ENCODE results near the gene TPCN1. TPM values are rescaled to one million over a fixed set of nuclear protein-coding genes. Genes with fewer than 3 reads are reported as not detected.

Gene TPCN1
- total RNA-seq, 3 donors from 2014 or later = 46.9 to 71.7 (median 59.5) TPM

DNA sequence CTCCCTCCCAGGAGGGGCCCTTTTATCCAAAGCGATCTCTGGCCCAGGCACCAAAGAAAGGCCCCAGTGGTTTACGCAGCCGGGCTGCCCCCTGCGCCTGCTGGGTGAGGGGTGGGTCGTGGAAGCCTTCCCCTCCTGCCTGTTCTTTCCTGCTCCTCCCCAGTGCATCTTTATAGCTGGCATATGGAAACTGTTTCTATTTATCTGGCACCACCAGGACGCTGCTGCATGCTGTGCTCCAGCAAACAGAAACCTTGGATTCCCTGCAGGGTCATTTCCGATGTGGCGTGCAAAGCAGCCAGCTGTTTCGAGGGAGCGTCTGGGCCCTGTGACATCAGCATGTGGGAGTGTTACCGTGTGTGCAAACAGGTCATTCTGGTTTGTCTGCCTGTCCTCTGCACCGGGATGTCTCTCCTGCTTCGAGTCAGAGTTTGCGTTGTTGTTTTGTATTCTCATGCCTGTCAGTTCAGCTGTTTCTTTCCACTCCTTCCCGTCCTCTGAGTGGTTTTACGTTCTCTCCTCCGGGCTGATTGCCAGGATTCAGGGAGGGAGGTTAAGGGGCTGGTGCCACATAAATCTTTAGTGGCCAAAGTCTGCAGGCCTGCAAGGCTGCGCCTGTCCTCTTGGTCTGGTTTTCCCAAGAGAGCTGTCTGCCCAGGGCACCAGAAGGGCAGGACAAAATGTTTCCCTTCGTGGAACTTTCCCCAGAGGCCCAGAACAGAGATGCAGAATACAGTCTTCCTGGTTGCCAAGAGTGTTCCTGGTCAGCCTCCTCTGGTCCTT, 24.6 kb downstream of the TPCN1 start:
- Histone ChIP-seq H3K36me3 (no peaks in the 10 kb centered on the region), H3K27me3 (no peaks in the 10 kb centered on the region), H3K4me3 (peak overlapping the region in 2 of 3 donors; percentile 35 to 54), H3K9me3 (no peaks in the 10 kb centered on the region), H3K27ac (peak overlapping the region; percentile 93 to 94), H3K4me1 (peaks cover 11 to 54% of the 10 kb centered on the region in 2 donors)
- no peak for TF ChIP-seq POLR2A (IDR thresholded peaks at IDR 0.05)
- TF ChIP-seq, protein P1, sequence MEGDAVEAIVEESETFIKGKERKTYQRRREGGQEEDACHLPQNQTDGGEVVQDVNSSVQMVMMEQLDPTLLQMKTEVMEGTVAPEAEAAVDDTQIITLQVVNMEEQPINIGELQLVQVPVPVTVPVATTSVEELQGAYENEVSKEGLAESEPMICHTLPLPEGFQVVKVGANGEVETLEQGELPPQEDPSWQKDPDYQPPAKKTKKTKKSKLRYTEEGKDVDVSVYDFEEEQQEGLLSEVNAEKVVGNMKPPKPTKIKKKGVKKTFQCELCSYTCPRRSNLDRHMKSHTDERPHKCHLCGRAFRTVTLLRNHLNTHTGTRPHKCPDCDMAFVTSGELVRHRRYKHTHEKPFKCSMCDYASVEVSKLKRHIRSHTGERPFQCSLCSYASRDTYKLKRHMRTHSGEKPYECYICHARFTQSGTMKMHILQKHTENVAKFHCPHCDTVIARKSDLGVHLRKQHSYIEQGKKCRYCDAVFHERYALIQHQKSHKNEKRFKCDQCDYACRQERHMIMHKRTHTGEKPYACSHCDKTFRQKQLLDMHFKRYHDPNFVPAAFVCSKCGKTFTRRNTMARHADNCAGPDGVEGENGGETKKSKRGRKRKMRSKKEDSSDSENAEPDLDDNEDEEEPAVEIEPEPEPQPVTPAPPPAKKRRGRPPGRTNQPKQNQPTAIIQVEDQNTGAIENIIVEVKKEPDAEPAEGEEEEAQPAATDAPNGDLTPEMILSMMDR (IDR thresholded peaks at IDR 0.05) = peak in 1 of 3 donors; percentile 50
- peak; percentile 79 to 90 (median 88) for TF ChIP-seq POLR2AphosphoS5 (IDR thresholded peaks at IDR 0.05)
- DNase-seq (ENCODE audit: low spot score in 2 of 2) = peak; percentile 91 to 93
- intact Hi-C loops (cut with DNase I; ENCODE audit: low total_unique reads) = no loop called here

DNA sequence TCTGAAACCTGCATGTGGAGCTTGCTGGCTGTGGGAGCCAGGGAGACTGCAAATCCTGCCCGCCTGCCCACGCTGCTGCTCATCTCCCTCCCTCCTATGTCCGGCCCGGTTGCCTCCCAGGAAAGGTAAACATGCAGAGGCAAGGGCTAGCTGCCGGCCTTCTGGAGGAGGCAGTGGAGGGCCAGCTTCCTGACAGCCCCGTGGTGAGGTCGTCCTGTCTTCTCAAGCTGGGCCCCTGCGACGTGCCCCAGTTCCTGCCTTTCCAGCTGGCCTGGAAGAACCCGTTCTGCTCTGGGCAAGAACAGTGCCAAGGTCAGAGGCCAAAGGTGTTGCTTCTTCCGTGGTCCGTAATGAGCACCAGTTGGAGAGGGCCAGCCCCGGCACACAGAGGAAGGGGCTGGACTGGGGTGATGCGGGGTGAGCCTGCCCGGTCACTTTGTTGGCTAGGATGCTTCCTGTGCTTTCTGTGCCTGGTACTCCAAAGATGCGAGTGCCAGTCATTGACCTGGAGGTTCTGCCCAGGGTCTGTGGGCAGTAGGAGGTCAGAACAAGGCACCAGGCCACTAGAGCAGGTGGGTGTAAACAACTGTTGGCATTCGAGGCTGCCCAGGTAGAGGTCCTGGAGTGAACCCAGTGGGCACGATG, 25.3 kb downstream of the TPCN1 start:
- DNase-seq (ENCODE audit: low spot score in 2 of 2) = peak in 1 of 2 donors; percentile 71
- peaks cover 8 to 53% of the 10 kb centered on the region in 2 donors for H3K4me1 ChIP-seq
- peak overlapping the region; percentile 93 to 94 for H3K27ac ChIP-seq
- peak overlapping the region in 2 of 3 donors; percentile 35 to 54 for H3K4me3 ChIP-seq
- no peaks in the 10 kb centered on the region for H3K9me3 ChIP-seq
- H3K27me3 ChIP-seq = no peaks in the 10 kb centered on the region
- no peaks in the 10 kb centered on the region for H3K36me3 ChIP-seq
- intact Hi-C loops (cut with DNase I; ENCODE audit: low total_unique reads) = no loop called here
- peak in 1 of 3 donors; percentile 28 for TF ChIP-seq POLR2AphosphoS5 (IDR thresholded peaks at IDR 0.05)
- TF ChIP-seq, protein P1 (IDR thresholded peaks at IDR 0.05) = peak in 2 of 3 donors; percentile 6 to 22
- TF ChIP-seq POLR2A (IDR thresholded peaks at IDR 0.05) = no peak

DNA sequence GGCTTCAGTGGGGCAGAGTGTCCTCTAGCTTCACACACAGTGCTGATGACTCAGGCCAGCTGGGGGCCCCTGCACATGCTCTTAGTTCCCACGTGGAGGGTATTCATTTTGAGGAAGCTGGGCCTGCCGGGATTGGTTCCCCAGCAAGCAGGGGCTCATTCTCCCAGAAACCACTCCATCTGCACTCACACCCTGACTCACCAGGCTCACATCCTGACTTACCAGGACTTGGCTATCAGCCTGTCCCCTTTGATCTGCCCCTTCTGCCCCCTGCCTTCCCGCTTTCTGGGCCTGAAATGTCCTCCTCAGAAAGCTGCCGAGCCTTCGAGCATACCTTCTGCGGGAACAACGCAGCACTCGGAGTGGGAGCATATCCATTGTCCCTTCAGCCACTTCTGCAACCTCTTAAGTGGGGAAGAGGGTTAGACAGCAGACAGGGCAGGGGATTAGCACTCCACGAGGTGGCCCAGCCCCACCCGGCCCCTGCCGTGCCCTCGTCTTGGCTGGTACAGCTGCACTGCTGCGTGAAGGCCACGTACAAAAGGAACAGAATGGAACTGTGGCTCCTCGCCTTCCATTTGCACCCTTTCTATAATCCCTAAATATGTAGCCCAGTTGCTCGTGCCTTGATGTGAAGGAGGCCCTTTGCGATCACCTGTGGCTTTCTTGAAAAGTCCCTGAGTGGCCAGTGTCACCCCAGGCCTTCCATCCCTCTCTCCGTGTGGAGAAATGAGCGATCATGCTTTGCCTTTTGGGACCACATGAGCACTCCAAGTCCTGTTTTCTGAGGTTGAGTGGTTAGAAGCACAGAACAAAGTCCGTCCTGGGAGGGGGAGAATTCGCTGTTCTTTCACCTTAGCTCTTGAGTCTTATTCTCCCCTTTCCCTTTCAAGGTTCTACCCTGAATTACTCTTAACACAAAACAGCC, 26.1 kb downstream of the TPCN1 start:
- H3K36me3 ChIP-seq = no peaks in the 10 kb centered on the region
- H3K4me3 ChIP-seq = peak overlapping the region in 1 of 3 donors; percentile 54
- TF ChIP-seq POLR2A (IDR thresholded peaks at IDR 0.05) = no peak
- TF ChIP-seq POLR2AphosphoS5 (IDR thresholded peaks at IDR 0.05) = no peak
- TF ChIP-seq, protein P1 (IDR thresholded peaks at IDR 0.05) = no peak
- H3K27ac ChIP-seq = peak overlapping the region; percentile 93 to 94
- peaks cover 8 to 53% of the 10 kb centered on the region in 2 donors for H3K4me1 ChIP-seq
- no peaks in the 10 kb centered on the region for H3K9me3 ChIP-seq
- DNase-seq (ENCODE audit: low spot score in 2 of 2) = no peak
- intact Hi-C loops (cut with DNase I; ENCODE audit: low total_unique reads) = no loop called here
- H3K27me3 ChIP-seq = no peaks in the 10 kb centered on the region

DNA sequence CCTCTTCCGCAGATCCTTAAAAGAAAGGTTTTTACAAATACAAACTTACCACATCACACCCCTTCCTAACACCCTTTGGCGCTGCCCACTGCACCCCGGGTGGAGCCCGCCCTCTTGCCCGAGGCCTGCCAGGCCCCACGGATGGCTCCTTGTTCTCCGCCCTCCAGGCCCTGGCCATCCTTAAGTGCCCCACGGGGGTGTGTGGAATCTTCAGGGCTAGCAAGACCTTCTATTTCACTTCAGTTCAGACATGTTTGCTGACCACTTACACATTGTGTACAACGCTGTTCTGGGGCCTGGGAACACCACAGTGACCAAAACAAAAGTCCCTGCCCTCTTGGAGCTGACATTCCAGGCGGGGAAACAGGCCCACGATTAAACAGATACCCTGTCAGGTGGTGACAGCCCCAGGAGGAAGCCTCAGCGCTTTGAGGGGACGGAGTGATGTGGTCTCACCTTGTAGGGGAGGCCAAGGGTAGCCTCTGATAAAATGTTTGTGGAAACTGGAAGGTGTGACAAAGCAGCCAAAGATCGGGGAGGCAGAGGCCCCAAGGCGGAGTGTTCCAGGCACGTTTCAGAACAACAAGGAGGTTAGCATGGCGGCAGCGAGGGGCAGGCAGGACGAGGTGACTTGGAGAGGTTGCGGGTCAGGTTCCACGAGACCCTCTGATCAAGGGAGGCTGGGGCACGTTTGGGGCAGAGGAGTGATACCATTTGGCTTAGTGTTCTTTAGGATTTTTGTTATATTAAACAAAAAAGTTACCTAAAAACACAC, 27.0 kb downstream of the TPCN1 start:
- Histone ChIP-seq H3K27me3 (no peaks in the 10 kb centered on the region), H3K36me3 (no peaks in the 10 kb centered on the region), H3K27ac (peak overlapping the region; percentile 93 to 94), H3K4me3 (no peak overlapping the region), H3K9me3 (peaks cover 0 to 1% of the 10 kb centered on the region in 2 donors), H3K4me1 (peaks cover 8 to 45% of the 10 kb centered on the region in 2 donors)
- TF ChIP-seq, protein P1 (IDR thresholded peaks at IDR 0.05) = no peak
- TF ChIP-seq POLR2A (IDR thresholded peaks at IDR 0.05) (no peak), POLR2AphosphoS5 (IDR thresholded peaks at IDR 0.05) (no peak)
- intact Hi-C loops (cut with DNase I; ENCODE audit: low total_unique reads) = no loop called here
- no peak for DNase-seq (ENCODE audit: low spot score in 2 of 2)

Data from breast epithelium (tissue), 4 donors.